HG02840 (cell line): ENCODE results near the gene RAB17.

Experiments
- ATAC-seq: cut with Tn5 transposase; IDR thresholded peaks from one replicate; pipeline ENCODE4 v1.9.1; 2021; ENCODE audit warnings: mild to moderate bottlenecking, moderate library complexity, moderate number of reproducible peaks; ENCODE audit not compliant: unreplicated experiment, low FRiP score

RAB17 gene

GRCh38 chr2:237590272-237591140 is at the start of gene RAB17:
RAB17 (minus strand) TSS chr2:237590734; CDS start chr2:237586154, 4,580 bp downstream.
- ATAC-seq = no peak

- no peak for ATAC-seq
Measured at GRCh38 chr2:237639836-237640220, 49.3 kb upstream of the RAB17 start.

GRCh38 chr2:237639052-237639835 is 48.7 kb upstream of the RAB17 start:
- ATAC-seq = no peak

GRCh38 chr2:237638176-237638575 is 47.6 kb upstream of the RAB17 start:
- ATAC-seq = no peak

- no peak for ATAC-seq
Measured at GRCh38 chr2:237637429-237638135, 47.0 kb upstream of the RAB17 start.

GRCh38 chr2:237636578-237636977 is 46.0 kb upstream of the RAB17 start:
- ATAC-seq = no peak

- ATAC-seq = no peak
Measured at GRCh38 chr2:237633061-237633561, 42.6 kb upstream of the RAB17 start.

GRCh38 chr2:237631801-237632585 is 41.5 kb upstream of the RAB17 start:
- no peak for ATAC-seq

- ATAC-seq = no peak
Measured at GRCh38 chr2:237631007-237631785, 40.7 kb upstream of the RAB17 start.

GRCh38 chr2:237630216-237631000 is 39.9 kb upstream of the RAB17 start:
- ATAC-seq = no peak

- no peak for ATAC-seq
Measured at GRCh38 chr2:237629739-237630138, 39.2 kb upstream of the RAB17 start.

GRCh38 chr2:237629188-237629534 is 38.6 kb upstream of the RAB17 start:
- no peak for ATAC-seq

GRCh38 chr2:237628247-237629187 is 38.0 kb upstream of the RAB17 start:
- no peak for ATAC-seq

- no peak for ATAC-seq
Measured at GRCh38 chr2:237627441-237628246, 37.1 kb upstream of the RAB17 start, which contains the start of gene LRRFIP1. LRRFIP1 (plus strand) TSS chr2:237627587; CDS start chr2:237627645, 58 bp downstream.

GRCh38 chr2:237626813-237627440 is 36.4 kb upstream of the RAB17 start:
- no peak for ATAC-seq

GRCh38 chr2:237625777-237626176 is 35.2 kb upstream of the RAB17 start:
- ATAC-seq = no peak
